A549 (cell line): ENCODE data around the gene YIPF5. TPM values are rescaled to one million over a fixed set of nuclear protein-coding genes. Genes with fewer than 3 reads are reported as not detected.

Source experiments
- ATAC-seq, 2 experiments: fragments of 200-7000 bp in 1 of 2; fragments of >200 bp in 1 of 2; cut with Nextera tagmentation in 1 of 2; cut with Tn5 transposase in 1 of 2; 3 replicates each; pipeline versions ENCODE4 v1.8.0 to v1.9.1; 2018 to 2020; ENCODE audit warnings: mild to moderate bottlenecking in 1 of 2, moderate library complexity in 1 of 2
- CTCF ChIA-PET: fragments of 300-600 bp; sonication (Branson Sonifier 250); formaldehyde crosslinking; extraction: SDS; loops from one replicate; lab custom pipeline; 2021; ENCODE audit warnings: antibody characterized with exemption, inconsistent platforms; lab: Yijun Ruan, JAX
- POLR2A ChIA-PET: fragments of 350-600 bp; formaldehyde crosslinking; extraction: SDS; loops from one replicate; lab custom pipeline; 2021; ENCODE audit warnings: antibody characterized with exemption, inconsistent platforms; lab: Yijun Ruan, JAX
- DNase-seq, 2 experiments: peaks; one replicate each; pipeline versions ENCODE4 v3.0.0 to v3.0.0-alpha.2; 2011 to 2016; ENCODE audit warnings: low read depth in 1 of 2, low spot score in 1 of 2
- FAIRE-seq: peaks from 2 replicates; lab custom pipeline; 2011; peaks lifted over from hg19 to GRCh38; lab: Jason Lieb, UNC
- H3K27ac ChIP-seq, 2 experiments: fragments of >200 bp; sonication (Bioruptor Twin); formaldehyde crosslinking; 3 replicates each; pipeline ENCODE4 v1.5.1; 2016 to 2017
- H3K4me1 ChIP-seq: fragments of >200 bp; sonication (Bioruptor Twin); formaldehyde crosslinking; 3 replicates; pipeline ENCODE4 v1.6.1; 2016
- H3K4me2 ChIP-seq: fragments of >200 bp; sonication (Bioruptor Twin); formaldehyde crosslinking; 3 replicates; pipeline ENCODE4 v1.6.1; 2016
- H3K4me3 ChIP-seq: fragments of >200 bp; sonication (Bioruptor Twin); formaldehyde crosslinking; 3 replicates; pipeline ENCODE4 v1.5.1; 2016
- H3K9me3 ChIP-seq: fragments of >200 bp; sonication (Bioruptor Twin); formaldehyde crosslinking; 3 replicates; pipeline ENCODE4 v1.6.1; 2016
- ATOH8 ChIP-seq: fragments of 250-450 bp; sonication (Bioruptor Pico); IDR thresholded peaks from 2 replicates; pipeline ENCODE4 v1.5.0; 2020; ENCODE audit warnings: low read depth, mild to moderate bottlenecking, moderate library complexity
- BCL3 ChIP-seq: fragments of >200 bp; sonication (Bioruptor Twin); formaldehyde crosslinking; IDR thresholded peaks from 3 replicates; pipeline ENCODE4 v1.6.1; 2016
- CBX8 ChIP-seq: fragments of 200-600 bp; sonication (generic); IDR thresholded peaks from 2 replicates; pipeline ENCODE4 v1.6.1; 2016
- CEBPB ChIP-seq, 2 experiments: fragments of >200 bp in 1 of 2; sonication (Bioruptor Twin) in 1 of 2; formaldehyde crosslinking in 1 of 2; IDR thresholded peaks; 2 replicates each; pipeline ENCODE4 v1.6.1; 2012 to 2016
- CHD2 ChIP-seq: fragments of 150-350 bp; IDR thresholded peaks from 2 replicates; pipeline ENCODE4 v1.6.1; 2014; ENCODE audit warnings: low read length; ENCODE audit not compliant: partially characterized antibody
- CHD4 ChIP-seq: fragments of 200-600 bp; sonication (generic); IDR thresholded peaks from 2 replicates; pipeline ENCODE4 v1.6.1; 2016; ENCODE audit warnings: antibody characterized with exemption, mild to moderate bottlenecking, borderline replicate concordance
- CTCF ChIP-seq: fragments of >200 bp; sonication (Bioruptor Twin); formaldehyde crosslinking; IDR thresholded peaks from 3 replicates; pipeline ENCODE4 v1.5.1; 2016
- EHF ChIP-seq: fragments of 250-450 bp; sonication (Bioruptor Pico); IDR thresholded peaks from 2 replicates; pipeline ENCODE4 v1.5.0; 2020; ENCODE audit warnings: mild to moderate bottlenecking
- EHMT2 ChIP-seq: fragments of 200-600 bp; sonication (generic); IDR thresholded peaks from 2 replicates; pipeline ENCODE4 v1.6.1; 2016; ENCODE audit warnings: antibody characterized with exemption, low read depth, mild to moderate bottlenecking, moderate library complexity
- EP300 ChIP-seq, 2 experiments: fragments of >200 bp; sonication (Bioruptor Twin); formaldehyde crosslinking; IDR thresholded peaks; 2 replicates in 1 of 2; 3 replicates in 1 of 2; pipeline ENCODE4 v1.6.1; 2016 to 2017
- ESRRA ChIP-seq: fragments of 150-350 bp; IDR thresholded peaks from 2 replicates; pipeline ENCODE4 v1.6.1; 2014; ENCODE audit warnings: mild to moderate bottlenecking, low read length, borderline replicate concordance
- FOSB ChIP-seq: fragments of 250-450 bp; sonication (Bioruptor Pico); IDR thresholded peaks from 2 replicates; pipeline ENCODE4 v1.5.0; 2020; ENCODE audit warnings: mild to moderate bottlenecking, moderate library complexity
- FOSL2 ChIP-seq, 2 experiments: fragments of 450-650 bp in 1 of 2; fragments of >200 bp in 1 of 2; sonication (Bioruptor Twin) in 1 of 2; formaldehyde crosslinking; IDR thresholded peaks; 2 replicates each; pipeline versions ENCODE4 v1.5.0 to v1.6.1; 2016 to 2020; ENCODE audit warnings: mild to moderate bottlenecking in 1 of 2, moderate library complexity in 1 of 2
- GATA3 ChIP-seq: IDR thresholded peaks from 2 replicates; pipeline ENCODE4 v1.6.1; 2012; ENCODE audit warnings: borderline replicate concordance
- HDAC2 ChIP-seq: fragments of 200-600 bp; sonication (generic); IDR thresholded peaks from 2 replicates; pipeline ENCODE4 v1.6.1; 2016
- HES2 ChIP-seq: fragments of >200 bp; sonication (Bioruptor Twin); formaldehyde crosslinking; IDR thresholded peaks from 2 replicates; pipeline ENCODE4 v1.6.1; 2016
- HEYL ChIP-seq: fragments of 250-450 bp; sonication (Bioruptor Pico); IDR thresholded peaks from 2 replicates; pipeline ENCODE4 v1.8.0; 2021; ENCODE audit warnings: mild to moderate bottlenecking, moderate library complexity
- HMGXB4 ChIP-seq: fragments of 250-450 bp; sonication (Bioruptor Pico); IDR thresholded peaks from 2 replicates; pipeline ENCODE4 v1.5.0; 2021; ENCODE audit warnings: mild to moderate bottlenecking, moderate library complexity, borderline replicate concordance
- HOXA7 ChIP-seq: fragments of 250-450 bp; sonication (Bioruptor Pico); IDR thresholded peaks from 2 replicates; pipeline ENCODE4 v1.5.0; 2020; ENCODE audit warnings: mild to moderate bottlenecking, moderate library complexity
- JUN ChIP-seq, 2 experiments: fragments of >200 bp; sonication (Bioruptor Twin); formaldehyde crosslinking; IDR thresholded peaks; 2 replicates in 1 of 2; 3 replicates in 1 of 2; pipeline ENCODE4 v1.6.1; 2016 to 2017
- JUNB ChIP-seq: fragments of >200 bp; sonication (Bioruptor Twin); formaldehyde crosslinking; IDR thresholded peaks from 2 replicates; pipeline ENCODE4 v1.6.1; 2016
- KDM5A ChIP-seq: fragments of 200-600 bp; sonication (generic); IDR thresholded peaks from 2 replicates; pipeline ENCODE4 v1.6.1; 2016; ENCODE audit warnings: antibody characterized with exemption, mild to moderate bottlenecking
- MAFK ChIP-seq: fragments of 450-650 bp; IDR thresholded peaks from 2 replicates; pipeline ENCODE4 v1.6.1; 2014; ENCODE audit not compliant: partially characterized antibody
- MAZ ChIP-seq: fragments of 150-350 bp; IDR thresholded peaks from 2 replicates; pipeline ENCODE4 v1.6.1; 2014; ENCODE audit warnings: antibody characterized with exemption, low read depth, low read length, borderline replicate concordance
- MYC ChIP-seq: IDR thresholded peaks from 2 replicates; pipeline ENCODE4 v1.6.1; 2012; ENCODE audit warnings: mild to moderate bottlenecking, inconsistent platforms, low read length, improper control_type of control experiment, borderline replicate concordance
- NFE2L2 ChIP-seq: fragments of 150-350 bp; conservative IDR thresholded peaks from 2 replicates; pipeline ENCODE4 v1.6.1; 2014; ENCODE audit warnings: low read length
- PHF8 ChIP-seq: fragments of 200-600 bp; sonication (generic); IDR thresholded peaks from 2 replicates; pipeline ENCODE4 v1.6.1; 2016; ENCODE audit warnings: low read depth, mild to moderate bottlenecking, antibody characterized with exemption, moderate library complexity, borderline replicate concordance
- POLR2AphosphoS2 ChIP-seq: conservative IDR thresholded peaks from 2 replicates; pipeline ENCODE4 v1.6.1; 2012; ENCODE audit warnings: low read length, improper control_type of control experiment, inconsistent platforms
- RARB ChIP-seq: fragments of 250-450 bp; sonication (Bioruptor Pico); IDR thresholded peaks from 2 replicates; pipeline ENCODE4 v1.8.0; 2021; ENCODE audit warnings: mild to moderate bottlenecking, moderate library complexity
- RNF2 ChIP-seq: fragments of 200-600 bp; sonication (generic); IDR thresholded peaks from 2 replicates; pipeline ENCODE4 v1.6.1; 2016; ENCODE audit warnings: low read depth, mild to moderate bottlenecking, antibody characterized with exemption, moderate library complexity, borderline replicate concordance
- SMC3 ChIP-seq: fragments of >200 bp; sonication (Bioruptor Twin); formaldehyde crosslinking; IDR thresholded peaks from 3 replicates; pipeline ENCODE4 v1.6.1; 2018; ENCODE audit warnings: inconsistent platforms
- SREBF2 ChIP-seq: fragments of 450-650 bp; IDR thresholded peaks from 2 replicates; pipeline ENCODE4 v1.6.1; 2014; ENCODE audit warnings: mild to moderate bottlenecking, moderate library complexity
- TFCP2L1 ChIP-seq: fragments of 250-450 bp; sonication (Bioruptor Pico); IDR thresholded peaks from 2 replicates; pipeline ENCODE4 v1.5.0; 2021; ENCODE audit warnings: mild to moderate bottlenecking
- ZC3H11A ChIP-seq: fragments of 450-650 bp; IDR thresholded peaks from 2 replicates; pipeline ENCODE4 v1.6.1; 2014; ENCODE audit warnings: antibody characterized with exemption, mild to moderate bottlenecking
- ZSCAN20 ChIP-seq: fragments of 250-450 bp; sonication (Bioruptor Pico); IDR thresholded peaks from 2 replicates; pipeline ENCODE4 v1.8.0; 2022; ENCODE audit warnings: mild to moderate bottlenecking, moderate library complexity
- WGBS: methylation state at CpG from one replicate; pipeline ENCODE4 v1.1.6; 2017; ENCODE audit errors: missing lambda C conversion rate; 5-methylcytosine and 5-hydroxymethylcytosine counted together
- polyA plus RNA-seq, 4 experiments: library from polyadenylated mRNA; depleted of rRNA in 3 of 4; stranded (reverse); fragments of >200 nt; fragmentation: RNase III in 1 of 4; extraction: RNeasy Plus Mini Kit Qiagen cat#74134 plus additional on column Dnase treatment in 1 of 4; gene quantifications; 2 replicates in 3 of 4; 3 replicates in 1 of 4; pipeline ENCODE4 v1.2.3, GENCODE V29; 2011 to 2017
- TF ChIP-seq, protein P1 (sequence below): IDR thresholded peaks from 2 replicates; pipeline ENCODE4 v1.6.1; 2012

The YIPF5 gene
- polyA plus RNA-seq, 2 of the 4 experiments (the other 2 are of a cell fraction), result 54.9 to 80.2 TPM

GRCh38 chr5:144198386-144198785 is 27.9 kb upstream of the YIPF5 start:
- DNase-seq (peak; percentile 21 to 91), ATAC-seq (peak; percentile 85 to 90), FAIRE-seq (peak; percentile 81)
- Histone ChIP-seq H3K4me3 (0 out of 3 replicates have a peak overlapping the region, but pooled peaks have one; percentile 7), H3K4me2 (peak overlapping the region; percentile 77), H3K9me3 (no peaks in the 10 kb centered on the region), H3K27ac (peak overlapping the region; percentile 82 to 86), H3K4me1 (peaks cover 53% of the 10 kb centered on the region)
- ChIA-PET POLR2A (no interaction called here), CTCF (interaction anchor here (0.6 to 1.8 kb wide), 5 partner anchors 10 to 1629 kb away, joined by 3 to 4 read pairs (median 4); no protein-coding TSS in a partner anchor)
- 2% methylated on average over 3 of the region's 3 CpGs for WGBS
- TF ChIP-seq KDM5A (no peak), ATOH8 (CRISPR knock-in tag) (no peak), CHD2 (no peak), TFCP2L1 (CRISPR knock-in tag) (no peak), CEBPB (IDR thresholded peaks at IDR 0.05) (0 out of 4 replicates have a peak, but pooled peaks of 1 of the 2 experiments have one; percentile 22), GATA3 (peak; percentile 82; the same call in 1 of the 2 replicates), RARB (CRISPR knock-in tag) (no peak), CBX8 (no peak), CTCF (no peak), ZSCAN20 (CRISPR knock-in tag) (0 out of 2 replicates have a peak, but pooled peaks have one; percentile 22), FOSL2 (IDR thresholded peaks at IDR 0.05) (no peak; the same call in 1 of the 2 replicates), FOSL2 (CRISPR knock-in tag; IDR thresholded peaks at IDR 0.05) (peak; percentile 85), JUNB (peak; percentile 43; the same call in 1 of the 2 replicates), SMC3 (no peak), HDAC2 (no peak), HES2 (no peak), EHMT2 (no peak), ZC3H11A (no peak), NFE2L2 (peak; percentile 88), PHF8 (no peak), HOXA7 (no peak), SREBF2 (no peak), FOSB (CRISPR knock-in tag) (no peak), HMGXB4 (CRISPR knock-in tag) (no peak), MYC (no peak), MAZ (no peak), BCL3 (0 out of 3 replicates have a peak, but pooled peaks have one; percentile 55), MAFK (peak; percentile 96), POLR2AphosphoS2 (no peak), ESRRA (no peak), EHF (CRISPR knock-in tag) (no peak), RNF2 (no peak), HEYL (CRISPR knock-in tag) (no peak), JUN (IDR thresholded peaks at IDR 0.05) (peak; percentile 23 to 55; a peak in 1 of 5 replicates), CHD4 (no peak), EP300 (IDR thresholded peaks at IDR 0.05) (peak; percentile 44 to 49; a peak in 2 of 5 replicates)
- TF ChIP-seq, protein P1, sequence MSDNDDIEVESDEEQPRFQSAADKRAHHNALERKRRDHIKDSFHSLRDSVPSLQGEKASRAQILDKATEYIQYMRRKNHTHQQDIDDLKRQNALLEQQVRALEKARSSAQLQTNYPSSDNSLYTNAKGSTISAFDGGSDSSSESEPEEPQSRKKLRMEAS, result peak; percentile 53; the same call in 1 of the 2 replicates
